KG1 (cell line): Measurements from ENCODE around the gene FBXO24.

ENCODE experiments used
- DNase-seq: peaks from one replicate; lab custom pipeline; 2025; lab: John Stamatoyannopoulos, UW

The FBXO24 gene

GRCh38 chr7:100623951-100624824 is 38.1 kb downstream of the FBXO24 start:
- DNase-seq: no peak

GRCh38 chr7:100626055-100626454 is 39.9 kb downstream of the FBXO24 start:
- DNase-seq: no peak

- DNase-seq: no peak
These were observed 40.6 kb downstream of the FBXO24 start for GRCh38 chr7:100626530-100627237.

- DNase-seq: no peak
These were observed 41.1 kb downstream of the FBXO24 start for GRCh38 chr7:100627238-100627549.

GRCh38 chr7:100629117-100629716 is 43.1 kb downstream of the FBXO24 start:
- DNase-seq: no peak

- DNase-seq: no peak
These were observed 43.9 kb downstream of the FBXO24 start for GRCh38 chr7:100630066-100630465.

GRCh38 chr7:100632951-100633717 is 47.0 kb downstream of the FBXO24 start:
- no peak for DNase-seq

- no peak for DNase-seq
These were observed 53.9 kb downstream of the FBXO24 start for GRCh38 chr7:100639995-100640516.

GRCh38 chr7:100640517-100641440 is 54.7 kb downstream of the FBXO24 start:
- no peak for DNase-seq

GRCh38 chr7:100641463-100641859 is 55.3 kb downstream of the FBXO24 start, which contains the start of gene TFR2:
TFR2 (minus strand) TSS chr7:100641552; CDS start chr7:100641509, 43 bp downstream.
- DNase-seq: no peak

- no peak for DNase-seq
These were observed 55.9 kb downstream of the FBXO24 start for GRCh38 chr7:100641860-100642533.

- no peak for DNase-seq
These were observed 56.4 kb downstream of the FBXO24 start for GRCh38 chr7:100642534-100642907.

GRCh38 chr7:100649826-100650565 is 63.9 kb downstream of the FBXO24 start:
- no peak for DNase-seq
